NOMO-1 treated with DMSO at 0.1 percent for 48 hours (cell line): Measurements from ENCODE around the gene C11orf98.
"Not testable (repeated sequence)": the region's sequence is repeated elsewhere in the genome, so short reads cannot be mapped to it uniquely, and the experiment has no call there.

Experiments
- DNase-seq: peaks from one replicate; lab custom pipeline; 2025; ENCODE audit not compliant: unreplicated experiment; lab: John Stamatoyannopoulos, UW

Gene C11orf98

DNA sequence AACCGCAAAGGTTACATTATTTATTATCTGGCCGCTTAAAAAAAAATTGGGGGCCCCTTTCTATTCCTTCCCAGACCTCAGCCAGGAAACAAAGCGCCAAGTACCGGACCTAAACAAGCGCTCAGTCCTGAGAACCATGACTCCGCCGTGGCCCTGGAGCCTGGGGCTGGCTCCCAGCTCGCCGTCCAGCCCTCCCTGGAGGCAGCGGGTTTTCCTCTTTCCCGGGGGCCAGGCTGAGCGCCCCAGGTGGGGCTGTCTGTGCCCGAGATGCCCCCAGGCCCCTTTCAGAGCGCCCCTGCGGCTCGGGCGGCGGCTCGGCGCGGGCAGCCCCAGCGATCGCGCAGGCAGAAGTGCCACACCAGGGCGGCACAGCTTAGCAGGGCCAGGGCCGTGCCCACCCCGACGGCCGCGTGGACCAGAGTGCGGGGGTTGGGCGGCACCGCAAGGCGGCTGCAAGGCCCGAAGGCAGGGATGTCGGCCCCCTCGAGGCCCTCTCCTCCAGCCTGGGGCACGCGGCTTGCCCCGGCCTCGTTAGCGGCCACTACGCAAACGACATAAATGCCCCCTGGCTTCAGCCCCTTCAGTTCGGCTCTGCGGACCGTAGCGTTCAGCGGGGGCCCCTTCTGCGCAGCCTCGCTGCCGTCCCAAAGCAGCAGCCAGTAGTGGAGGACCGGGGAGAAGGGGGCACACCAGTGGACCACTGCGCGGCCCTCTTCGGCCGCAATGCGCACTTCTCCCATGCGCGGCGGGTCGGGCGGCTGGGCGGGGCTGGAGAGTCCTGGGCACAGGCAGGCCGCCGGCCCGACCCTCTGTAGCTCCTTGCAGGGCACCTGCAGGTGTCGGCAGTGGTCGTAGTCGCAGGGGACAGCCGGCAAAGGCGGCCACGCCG is 22.7 kb upstream of the C11orf98 start:
- DNase-seq, result no peak

DNA sequence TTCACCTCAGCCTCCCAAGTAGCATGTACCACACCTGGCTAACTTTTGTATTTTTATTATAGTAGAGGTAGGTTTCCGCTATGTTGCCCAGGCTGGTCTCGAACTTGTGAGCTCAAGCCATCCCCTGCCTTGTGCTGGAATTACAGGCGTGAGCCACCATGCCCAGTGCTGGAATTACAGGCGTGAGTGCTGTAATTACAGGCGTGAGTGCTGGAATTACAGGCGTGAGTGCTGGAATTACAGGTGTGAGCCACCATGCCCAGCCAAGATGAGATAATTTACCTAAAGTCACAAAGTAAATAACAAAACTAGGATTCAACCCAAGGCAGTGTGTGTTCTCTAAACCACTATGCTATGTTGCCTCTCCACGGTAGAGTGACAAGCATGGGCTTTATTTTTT is 17.5 kb upstream of the C11orf98 start:
- no peak for DNase-seq

DNA sequence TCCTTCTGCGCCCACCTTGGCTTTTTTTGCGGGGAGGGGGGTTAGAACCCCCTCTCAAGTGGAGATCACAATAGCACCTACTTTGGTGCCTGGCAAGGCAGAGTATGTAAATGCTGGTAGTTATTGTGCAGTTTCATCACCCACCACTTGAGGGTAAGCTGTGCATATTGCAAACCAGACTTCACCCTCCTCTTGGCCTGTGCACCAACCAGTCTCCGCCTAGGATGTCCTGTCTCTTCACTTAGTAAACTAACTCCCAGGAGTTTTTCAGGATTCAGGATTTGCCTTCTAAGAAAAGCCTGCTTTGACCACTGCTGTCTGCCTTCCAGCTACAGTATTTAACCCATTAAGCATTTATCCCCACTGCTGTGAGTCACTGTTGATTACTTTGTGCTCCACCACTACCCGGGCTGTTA is 15.8 kb upstream of the C11orf98 start:
- peak; percentile 36 for DNase-seq

DNA sequence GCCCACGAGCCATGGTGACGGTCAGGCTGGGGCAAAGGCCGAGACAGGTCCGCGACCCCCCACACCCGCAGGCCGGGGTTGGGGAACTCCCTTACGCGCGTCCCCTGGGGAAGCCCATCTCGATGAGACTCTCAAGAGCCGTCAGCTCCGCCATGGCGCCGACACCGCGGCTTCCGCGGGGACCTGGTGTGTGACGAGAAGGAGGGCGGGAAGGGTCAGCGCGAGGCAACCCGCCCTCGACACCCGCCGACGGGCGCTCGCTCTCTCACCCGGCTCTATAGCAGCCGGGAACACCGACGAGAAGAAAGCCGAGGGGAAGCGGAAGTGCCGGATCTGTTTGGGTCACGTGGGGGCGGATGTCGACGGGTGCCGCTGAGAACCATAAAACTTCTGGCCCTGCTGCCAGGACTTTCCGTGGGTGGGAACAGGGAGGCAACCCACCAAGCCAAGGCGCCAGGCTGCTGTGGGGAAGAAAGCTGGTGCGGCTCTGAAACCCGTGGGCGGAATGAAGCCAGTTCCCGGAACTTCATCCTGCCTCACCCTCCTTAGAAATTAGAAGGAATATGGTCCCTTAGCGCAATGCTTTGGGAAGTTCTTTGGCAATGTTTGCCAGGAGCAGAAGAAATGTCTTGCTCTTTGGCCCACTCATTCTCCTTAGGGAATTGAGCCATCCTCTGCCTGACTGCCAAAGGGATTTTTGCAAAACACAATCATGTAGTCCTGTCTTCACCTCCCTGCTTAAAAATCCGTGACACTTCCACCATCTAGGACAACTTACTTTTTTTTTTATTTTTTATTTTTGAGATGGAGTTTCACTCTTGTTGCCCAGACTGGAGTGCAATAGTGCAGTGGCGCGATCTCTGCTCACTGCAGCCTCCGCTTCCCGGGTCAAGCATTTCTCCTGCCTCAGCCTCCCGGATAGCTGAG is 14.0 kb upstream of the C11orf98 start, which contains the start of gene UBXN1:
UBXN1 (minus strand) TSS at position 304 of the 927 bp plus-strand sequence; CDS start at position 154, 150 bp downstream.
- DNase-seq, result peak; percentile 93

DNA sequence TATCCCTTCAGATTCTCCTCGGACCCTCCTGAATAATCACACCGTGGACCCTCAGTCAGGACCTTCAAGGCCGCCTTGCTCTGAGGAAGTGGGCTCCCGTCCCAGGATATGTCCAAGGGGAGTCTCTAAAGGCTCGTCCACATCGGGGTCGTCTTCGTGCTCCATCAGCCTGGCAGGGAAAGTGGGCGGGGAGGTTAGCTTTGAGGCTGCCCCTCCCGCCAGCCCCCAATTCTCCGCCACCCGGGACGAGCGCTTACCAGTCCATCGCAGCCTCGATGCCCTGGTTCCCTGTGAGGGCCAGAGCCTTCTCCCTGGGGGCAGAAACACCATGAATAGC is 13.4 kb upstream of the C11orf98 start:
- no peak for DNase-seq

DNA sequence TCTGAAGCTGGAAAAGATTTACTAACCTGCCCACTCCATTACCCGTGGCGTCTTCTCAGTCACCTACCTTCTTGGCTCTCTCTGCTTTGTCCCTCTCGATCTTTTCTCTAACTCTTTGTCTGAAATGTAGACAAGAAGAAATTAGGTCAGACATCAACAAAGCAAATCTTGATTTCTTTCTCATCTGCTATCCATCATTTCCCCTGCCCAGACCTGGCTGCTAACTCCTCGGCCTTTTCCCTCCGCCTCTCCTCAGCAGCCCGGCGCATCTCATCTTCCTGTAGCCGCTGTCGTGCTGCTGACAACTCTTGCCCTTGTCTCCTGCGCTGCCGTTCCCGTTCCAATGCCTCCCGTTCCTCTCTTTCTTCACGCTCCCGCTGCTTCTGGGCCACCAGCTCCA is 12.7 kb upstream of the C11orf98 start:
- no peak for DNase-seq

DNA sequence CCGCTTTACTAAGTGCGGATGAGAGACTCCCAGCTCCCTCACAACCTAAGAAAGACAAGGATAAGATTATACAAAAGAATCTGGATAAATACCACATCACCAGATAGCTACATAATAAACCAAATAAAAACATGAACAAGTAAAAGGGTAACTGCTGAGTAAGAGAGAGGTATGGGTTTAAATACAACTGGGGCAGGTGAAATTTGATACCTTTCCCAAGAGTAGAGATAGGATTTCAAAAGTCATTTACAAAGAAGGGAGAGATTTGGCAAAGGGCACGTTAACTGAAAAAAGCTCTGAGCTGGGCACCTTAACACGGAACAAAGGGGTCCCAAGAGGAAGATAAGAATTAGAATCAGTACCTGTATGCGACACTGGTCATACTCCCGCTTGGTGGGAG is 12.1 kb upstream of the C11orf98 start:
- no peak for DNase-seq

DNA sequence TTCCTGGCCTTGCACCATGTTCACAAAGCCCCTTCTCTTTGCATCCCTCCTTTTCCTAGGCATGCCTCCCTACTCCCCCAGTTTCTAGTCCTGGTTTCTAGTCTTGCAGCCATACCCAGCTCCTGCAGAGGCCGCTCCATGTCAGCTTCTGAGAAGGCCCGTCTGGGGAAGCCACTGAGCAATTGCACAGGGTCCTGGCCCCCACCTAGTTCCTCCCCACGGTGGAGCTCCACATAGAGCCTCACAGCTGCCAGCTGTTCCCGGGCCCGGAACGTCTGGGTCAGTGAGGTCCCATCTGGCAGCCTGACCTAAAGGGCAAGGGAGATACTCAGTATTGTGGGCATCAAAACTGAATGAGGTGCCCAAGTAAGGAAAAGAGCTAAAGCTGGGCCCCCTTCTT is 11.7 kb upstream of the C11orf98 start:
- no peak for DNase-seq

DNA sequence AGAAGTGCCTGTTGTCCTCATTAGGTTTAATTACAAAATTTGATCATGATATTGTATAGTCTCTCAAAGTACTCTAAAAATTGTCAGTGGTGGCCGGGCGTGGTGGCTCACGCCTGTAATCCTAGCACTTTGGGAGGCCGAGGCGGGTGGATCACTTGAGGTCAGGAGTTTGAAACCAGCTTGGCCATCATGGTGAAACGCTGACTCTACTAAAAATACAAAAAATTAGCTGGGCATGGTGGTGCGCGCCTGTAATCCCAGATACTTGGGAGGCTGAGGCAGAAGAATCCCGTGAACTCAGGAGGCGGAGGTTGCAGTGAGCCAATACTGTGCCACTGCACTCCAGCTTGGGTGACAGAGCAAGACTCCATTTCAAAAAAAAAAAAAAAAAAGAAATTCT is 10.4 kb upstream of the C11orf98 start:
- not testable (repeated sequence) for DNase-seq

DNA sequence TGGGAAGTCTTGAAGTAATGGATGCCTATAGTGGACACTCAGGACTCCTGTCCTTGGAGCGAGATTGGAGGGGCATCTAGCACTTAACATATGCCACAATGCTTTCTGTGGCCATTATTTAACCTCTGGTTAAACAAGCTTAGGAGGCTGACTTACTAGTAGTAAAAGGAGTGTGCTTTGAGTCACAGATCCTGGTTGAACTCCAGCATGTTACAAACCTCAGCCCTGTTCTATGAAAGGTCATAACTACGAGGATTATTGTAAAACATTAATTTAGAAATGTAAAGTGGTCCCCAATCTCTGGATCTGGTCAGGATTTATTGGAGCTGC is 8.2 kb upstream of the C11orf98 start:
- no peak for DNase-seq

DNA sequence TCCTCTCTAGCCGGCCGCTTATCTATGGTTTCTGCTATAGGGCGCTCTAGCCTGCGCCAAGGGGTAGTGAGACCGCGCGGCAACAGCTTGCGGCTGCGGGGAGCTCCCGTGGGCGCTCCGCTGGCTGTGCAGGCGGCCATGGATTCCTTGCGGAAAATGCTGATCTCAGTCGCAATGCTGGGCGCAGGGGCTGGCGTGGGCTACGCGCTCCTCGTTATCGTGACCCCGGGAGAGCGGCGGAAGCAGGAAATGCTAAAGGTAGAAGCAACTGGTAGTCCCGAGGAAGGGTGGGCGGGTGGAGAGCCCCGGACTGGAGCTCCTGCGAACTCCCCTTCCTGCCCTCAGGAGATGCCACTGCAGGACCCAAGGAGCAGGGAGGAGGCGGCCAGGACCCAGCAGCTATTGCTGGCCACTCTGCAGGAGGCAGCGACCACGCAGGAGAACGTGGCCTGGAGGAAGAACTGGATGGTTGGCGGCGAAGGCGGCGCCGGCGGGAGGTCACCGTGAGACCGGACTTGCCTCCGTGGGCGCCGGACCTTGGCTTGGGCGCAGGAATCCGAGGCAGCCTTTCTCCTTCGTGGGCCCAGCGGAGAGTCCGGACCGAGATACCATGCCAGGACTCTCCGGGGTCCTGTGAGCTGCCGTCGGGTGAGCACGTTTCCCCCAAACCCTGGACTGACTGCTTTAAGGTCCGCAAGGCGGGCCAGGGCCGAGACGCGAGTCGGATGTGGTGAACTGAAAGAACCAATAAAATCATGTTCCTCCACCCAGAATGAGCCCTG is 6.8 kb upstream of the C11orf98 start, which contains the start of the genes LBHD1 and UQCC3:
LBHD1 (minus strand) TSS at position 660 of the 782 bp plus-strand sequence. CDS start 2,236 bp downstream, outside the sequence.
UQCC3 (plus strand) TSS at position 66 of the 782 bp plus-strand sequence; CDS start at position 139, 73 bp downstream.
- peak; percentile 93 for DNase-seq

DNA sequence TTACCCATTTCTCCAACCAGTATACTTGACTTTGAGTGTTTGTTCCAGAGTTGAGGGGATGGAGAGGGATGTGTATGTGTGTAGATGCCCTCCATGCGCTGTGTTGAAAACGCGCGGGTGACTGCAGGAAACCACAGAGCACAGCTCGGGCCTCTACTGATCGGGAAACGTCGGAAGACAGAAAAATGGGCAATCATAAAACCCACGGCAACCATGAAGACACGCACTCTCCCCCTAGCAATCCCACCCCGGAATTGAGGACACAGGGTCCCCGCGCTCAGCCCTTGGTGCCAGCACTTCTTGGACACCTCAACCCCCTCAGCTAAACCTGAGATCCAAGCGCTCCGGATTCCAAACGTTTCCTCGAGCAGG is 6.2 kb upstream of the C11orf98 start:
- peak; percentile 59 for DNase-seq

DNA sequence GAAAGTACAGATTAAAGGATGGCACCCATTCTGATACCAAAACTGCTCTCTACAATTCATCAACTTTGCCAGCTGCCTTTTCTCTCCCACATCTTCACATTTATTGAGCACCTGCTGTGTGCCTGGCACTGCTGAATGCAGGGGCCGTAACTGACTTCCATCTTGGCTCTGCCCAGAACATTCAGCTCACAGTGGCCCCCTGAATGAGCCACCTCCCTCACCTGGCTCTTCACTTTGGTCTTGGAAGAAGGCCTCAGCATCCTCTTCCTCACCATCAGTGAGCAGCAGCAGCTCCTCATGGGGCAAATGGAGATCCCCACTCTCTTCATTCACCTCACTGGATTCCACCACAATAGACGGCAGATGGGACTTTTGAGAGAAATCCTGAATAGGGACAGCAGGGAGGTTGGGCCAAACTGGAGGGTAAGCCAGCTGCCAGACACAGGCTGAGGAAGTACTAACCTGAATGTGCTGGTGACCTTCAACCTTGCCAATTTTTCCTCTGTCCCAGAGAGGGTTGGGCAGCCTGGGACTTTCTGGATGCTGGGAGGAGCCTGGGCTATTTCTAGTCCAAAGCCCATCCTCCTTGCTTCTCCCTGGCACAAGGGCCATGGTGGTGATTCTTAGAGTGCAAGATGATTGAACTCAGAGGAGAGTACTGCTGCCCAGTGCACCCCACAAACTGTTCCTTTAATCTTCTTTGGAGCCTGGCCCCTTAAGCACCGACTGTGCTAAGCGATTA is 4.6 kb upstream of the C11orf98 start:
- no peak for DNase-seq

DNA sequence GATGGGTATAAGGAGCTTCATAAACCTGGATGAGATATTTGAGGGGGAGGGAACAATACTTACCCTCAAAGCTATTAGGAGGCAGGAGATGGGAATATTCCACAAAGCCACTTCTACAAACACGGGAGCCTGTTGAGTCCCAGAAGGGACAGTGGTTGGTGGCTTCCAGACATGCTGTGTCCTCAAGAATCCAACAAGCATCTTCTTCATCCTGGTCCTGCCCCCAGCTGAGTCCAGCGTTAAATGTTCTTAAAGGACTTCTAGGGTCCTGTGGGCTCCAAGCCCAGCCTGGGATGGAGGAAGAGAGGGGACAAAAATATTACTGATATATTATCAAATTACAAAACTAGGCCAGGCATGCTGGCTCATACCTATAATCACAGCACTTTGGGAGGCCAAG is 2.5 kb upstream of the C11orf98 start:
- DNase-seq, result no peak

DNA sequence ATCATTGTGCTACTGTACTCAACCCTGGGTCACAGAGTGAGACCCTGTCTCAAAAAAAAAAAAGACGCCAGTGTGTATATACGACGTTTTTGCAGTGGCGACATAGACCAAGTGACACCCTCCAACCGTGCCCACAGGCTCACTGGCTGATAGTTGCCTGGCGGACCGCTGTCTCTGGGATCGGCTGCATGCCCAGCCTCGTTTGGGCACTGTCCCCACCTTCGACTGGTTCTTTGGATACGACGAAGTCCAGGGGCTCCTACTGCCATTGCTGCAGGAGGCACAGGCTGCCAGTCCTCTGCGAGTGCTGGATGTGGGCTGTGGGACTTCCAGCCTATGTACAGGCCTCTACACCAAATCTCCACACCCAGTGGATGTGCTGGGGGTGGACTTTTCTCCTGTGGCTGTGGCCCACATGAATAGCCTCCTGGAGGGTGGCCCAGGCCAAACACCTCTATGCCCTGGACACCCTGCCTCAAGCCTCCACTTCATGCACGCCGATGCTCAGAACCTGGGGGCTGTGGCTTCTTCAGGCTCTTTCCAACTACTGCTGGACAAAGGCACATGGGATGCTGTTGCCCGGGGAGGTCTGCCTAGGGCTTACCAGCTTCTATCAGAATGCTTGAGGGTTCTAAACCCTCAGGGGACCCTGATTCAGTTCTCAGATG is 1.4 kb upstream of the C11orf98 start:
- DNase-seq, result no peak

DNA sequence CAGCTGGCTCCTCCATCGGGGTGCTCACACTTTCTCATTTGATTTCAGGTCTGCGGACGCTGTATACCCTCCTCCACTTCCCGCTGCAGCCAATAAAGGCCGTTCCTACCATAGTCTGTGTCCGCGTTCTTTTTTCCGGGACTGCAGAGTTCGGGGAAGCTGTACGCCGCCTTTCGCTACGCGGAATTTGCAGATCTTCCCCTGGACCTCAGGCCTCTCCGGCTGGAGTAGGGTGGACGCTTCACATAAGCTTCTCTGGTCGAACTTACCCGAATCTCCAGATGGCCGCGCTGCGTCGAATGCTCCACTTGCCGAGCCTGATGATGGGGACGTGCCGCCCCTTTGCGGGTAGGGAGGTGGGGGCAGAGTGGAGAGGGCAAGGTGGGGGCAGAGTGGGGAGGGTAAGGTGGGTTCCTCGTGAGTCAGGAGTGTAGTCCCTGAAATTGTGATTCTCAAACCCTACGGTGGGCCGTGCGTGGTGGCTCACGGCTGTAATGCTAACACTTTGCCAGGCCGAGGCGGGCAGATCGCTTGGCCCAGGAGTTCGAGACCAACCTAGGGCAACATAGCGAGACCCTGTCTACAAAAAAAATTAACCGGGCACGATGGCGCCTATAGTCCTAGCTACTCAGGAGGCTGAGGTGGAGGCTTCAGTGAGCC is 719 bp upstream of the C11orf98 start:
- peak; percentile 56 for DNase-seq

DNA sequence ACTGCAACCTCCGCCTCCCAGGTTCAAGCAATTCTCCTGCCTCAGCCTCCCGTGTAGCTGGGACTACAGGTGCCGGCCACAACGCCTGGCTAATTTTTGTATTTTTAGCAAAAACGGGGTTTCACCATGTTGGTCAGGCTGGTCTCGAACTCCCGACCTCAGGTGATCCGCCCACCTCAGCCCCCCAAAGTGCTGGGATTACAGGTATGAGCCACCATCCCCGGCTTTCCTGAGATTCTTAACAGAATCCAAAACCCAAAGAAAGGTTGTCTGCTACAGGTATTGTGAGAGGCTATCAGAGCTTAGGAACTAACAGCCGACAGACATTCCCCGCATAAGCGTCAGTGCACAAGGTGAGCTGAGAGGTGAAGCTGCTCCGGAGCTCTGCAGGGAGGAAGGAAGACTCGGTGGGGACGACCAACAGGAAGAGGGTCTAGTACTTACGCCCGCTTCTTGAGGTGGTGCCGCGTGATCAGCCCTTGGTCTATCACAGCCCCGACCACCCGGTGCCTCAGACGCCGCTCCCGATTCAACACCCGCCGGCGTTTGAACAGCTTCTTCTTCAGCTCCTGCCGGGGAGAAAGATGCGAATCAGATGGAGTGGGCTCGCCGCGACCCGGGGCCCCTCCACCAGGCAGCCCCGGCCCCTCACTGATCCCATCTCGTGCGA is 470 bp downstream of the C11orf98 start:
- DNase-seq, result peak; percentile 77

DNA sequence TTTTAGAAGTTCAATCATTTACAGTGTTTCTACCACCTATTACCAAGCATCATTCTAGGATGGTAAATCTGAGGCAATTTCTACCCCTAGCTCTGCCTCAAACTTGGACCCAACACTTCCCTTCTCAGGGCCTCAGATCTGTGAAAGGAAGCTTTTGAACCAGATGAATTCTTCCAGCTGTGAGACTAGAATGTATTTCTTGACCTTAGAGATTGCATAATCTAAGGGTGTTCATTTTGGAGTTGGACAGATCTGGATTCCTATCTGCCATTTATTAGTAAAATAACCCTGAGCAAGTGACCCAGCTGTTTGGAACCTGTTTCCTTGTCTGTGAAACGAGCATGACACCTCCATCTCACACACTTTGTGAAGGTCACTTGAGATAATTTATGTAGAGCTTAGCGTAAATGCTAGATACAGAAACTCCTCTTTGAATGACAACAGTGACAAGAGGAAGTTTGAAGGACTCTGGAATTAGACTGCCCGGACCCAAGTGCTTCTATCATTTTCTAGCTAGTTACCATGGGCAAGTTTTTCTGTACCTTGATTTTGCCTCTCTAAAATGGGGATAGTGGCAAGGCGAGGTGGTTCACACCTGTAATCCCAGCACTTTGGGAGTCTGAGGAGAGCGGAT is 8.1 kb downstream of the C11orf98 start:
- peak; percentile 38 for DNase-seq
